HepG2 (cell line): Measurements from ENCODE around the gene CCDC116. TPM values are rescaled to one million over a fixed set of nuclear protein-coding genes. Genes with fewer than 3 reads are reported as not detected.

Experiments
- BCL3 ChIP-seq: sonication (generic); formaldehyde crosslinking; IDR thresholded peaks from 2 replicates; pipeline ENCODE4 v1.5.1; 2020; ENCODE audit warnings: mild to moderate bottlenecking, missing genetic modification reagents, moderate library complexity
- DR1 ChIP-seq: sonication (generic); formaldehyde crosslinking; IDR thresholded peaks from 2 replicates; pipeline ENCODE4 v1.8.0; 2021; ENCODE audit warnings: mild to moderate bottlenecking, missing genetic modification reagents, inconsistent platforms
- FOXO1 ChIP-seq: sonication (generic); formaldehyde crosslinking; IDR thresholded peaks from 2 replicates; pipeline ENCODE4 v1.4.0; 2020; ENCODE audit warnings: missing genetic modification reagents
- HMG20B ChIP-seq: conservative IDR thresholded peaks from 2 replicates; pipeline ENCODE4 v1.6.1; 2016; ENCODE audit warnings: missing genetic modification reagents, missing compliant biosample characterization
- JARID2 ChIP-seq: sonication (generic); formaldehyde crosslinking; IDR thresholded peaks from 2 replicates; pipeline ENCODE4 v1.8.1; 2023; ENCODE audit warnings: missing genetic modification reagents, inconsistent platforms; ENCODE audit not compliant: insufficient replicate concordance
- KLF6 ChIP-seq: IDR thresholded peaks from 2 replicates; pipeline ENCODE4 v1.8.0; 2016; ENCODE audit warnings: missing biosample characterization, missing genetic modification reagents
- MLLT10 ChIP-seq: sonication (generic); formaldehyde crosslinking; IDR thresholded peaks from 2 replicates; pipeline ENCODE4 v1.4.0; 2020; ENCODE audit warnings: missing genetic modification reagents
- NONO ChIP-seq, 2 experiments: fragments of 450-650 bp in 1 of 2; sonication (generic) in 1 of 2; formaldehyde crosslinking in 1 of 2; IDR thresholded peaks in 1 of 2; conservative IDR thresholded peaks in 1 of 2; 2 replicates each; pipeline versions ENCODE4 v1.6.1 to v1.8.0; 2017 to 2022; ENCODE audit warnings: mild to moderate bottlenecking in 1 of 2, missing genetic modification reagents in 1 of 2, moderate library complexity in 1 of 2
- XRCC5 ChIP-seq: fragments of 200-400 bp; formaldehyde crosslinking; optimal IDR thresholded peaks from 2 replicates; pipeline ENCODE3; 2017; ENCODE audit warnings: mild to moderate bottlenecking, low read length
- ZBTB14 ChIP-seq: sonication (generic); formaldehyde crosslinking; IDR thresholded peaks from 2 replicates; pipeline ENCODE4 v1.4.0; 2020; ENCODE audit warnings: missing genetic modification reagents
- ZFYVE20 ChIP-seq: sonication (generic); formaldehyde crosslinking; IDR thresholded peaks from 2 replicates; pipeline ENCODE4 v1.8.0; 2023; ENCODE audit warnings: low read depth, mild to moderate bottlenecking, moderate library complexity, missing genetic modification reagents, borderline replicate concordance
- ZNF577 ChIP-seq: sonication (generic); formaldehyde crosslinking; IDR thresholded peaks from 2 replicates; pipeline ENCODE4 v1.4.0; 2020; ENCODE audit warnings: mild to moderate bottlenecking, low read depth, missing genetic modification reagents, borderline replicate concordance
- ZNF609 ChIP-seq: sonication (generic); formaldehyde crosslinking; IDR thresholded peaks from 2 replicates; pipeline ENCODE4 v1.4.0; 2020; ENCODE audit warnings: mild to moderate bottlenecking, missing genetic modification reagents, borderline replicate concordance
- ZNF704 ChIP-seq: sonication (generic); formaldehyde crosslinking; IDR thresholded peaks from 2 replicates; pipeline ENCODE4 v1.8.1; 2023; ENCODE audit warnings: mild to moderate bottlenecking, inconsistent platforms, moderate library complexity, missing genetic modification reagents, borderline replicate concordance
- ZNF720 ChIP-seq: sonication (generic); formaldehyde crosslinking; IDR thresholded peaks from 2 replicates; pipeline ENCODE4 v1.4.0; 2020; ENCODE audit warnings: missing genetic modification reagents
- ZSCAN29 ChIP-seq: sonication (generic); formaldehyde crosslinking; conservative IDR thresholded peaks from 2 replicates; pipeline ENCODE4 v1.4.0; 2020; ENCODE audit warnings: mild to moderate bottlenecking, missing genetic modification reagents
- polyA plus RNA-seq, 8 experiments: library from polyadenylated mRNA; depleted of rRNA in 3 of 8; stranded (reverse) in 7 of 8; unstranded in 1 of 8; fragments of >200 nt; fragmentation: Illumina TruSeq in 4 of 8; extraction: Trizol in 4 of 8; gene quantifications; 2 replicates each; pipeline versions ENCODE4 v1.2.1 to v1.2.3, GENCODE V29; 2011 to 2016; ENCODE audit warnings: low read depth in 4 of 8, missing spikeins in 1 of 8, mixed read lengths in 1 of 8; ENCODE audit not compliant: insufficient read depth in 1 of 8
- total RNA-seq, 5 experiments: library from RNA; depleted of rRNA; stranded (reverse); fragments of >200 nt; fragmentation: Illumina TruSeq; extraction: Trizol; gene quantifications; 2 replicates each; pipeline ENCODE4 v1.2.3, GENCODE V29; 2016; ENCODE audit warnings: low read depth in 1 of 5
- TF ChIP-seq, protein P1 (sequence below): sonication (generic); formaldehyde crosslinking; IDR thresholded peaks from 2 replicates; pipeline ENCODE4 v1.4.0; 2020; ENCODE audit warnings: missing genetic modification reagents

Gene CCDC116
- total and polyA plus RNA-seq, 2 of the 13 experiments (the other 11 are each of a cell fraction or from before 2014, with no cell fraction given), result 0.15 to 0.33 TPM

GRCh38 chr22:21657360-21658032, 24.9 kb downstream of the CCDC116 start (continued):
- no peak for TF ChIP-seq ZNF720 (CRISPR knock-in tag)
- no peak for TF ChIP-seq JARID2
- TF ChIP-seq ZBTB14 (CRISPR knock-in tag), result peak; percentile 80
- TF ChIP-seq ZNF704 (CRISPR knock-in tag), result 0 out of 2 replicates have a peak, but pooled peaks have one; percentile 17
- 0 out of 2 replicates have a peak, but pooled peaks have one; percentile 47 for TF ChIP-seq KLF6
- no peak for TF ChIP-seq FOXO1 (CRISPR knock-in tag)
- TF ChIP-seq, protein P1, sequence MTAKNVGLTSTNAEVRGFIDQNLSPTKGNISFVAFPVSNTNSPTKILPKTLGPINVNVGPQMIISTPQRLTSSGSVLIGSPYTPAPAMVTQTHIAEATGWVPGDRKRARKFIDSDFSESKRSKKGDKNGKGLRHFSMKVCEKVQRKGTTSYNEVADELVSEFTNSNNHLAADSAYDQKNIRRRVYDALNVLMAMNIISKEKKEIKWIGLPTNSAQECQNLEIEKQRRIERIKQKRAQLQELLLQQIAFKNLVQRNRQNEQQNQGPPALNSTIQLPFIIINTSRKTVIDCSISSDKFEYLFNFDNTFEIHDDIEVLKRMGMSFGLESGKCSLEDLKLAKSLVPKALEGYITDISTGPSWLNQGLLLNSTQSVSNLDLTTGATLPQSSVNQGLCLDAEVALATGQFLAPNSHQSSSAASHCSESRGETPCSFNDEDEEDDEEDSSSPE (CRISPR knock-in tag), result peak; percentile 28; the same call in 1 of the 2 replicates
- TF ChIP-seq HMG20B (CRISPR knock-in tag), result no peak
- no peak for TF ChIP-seq ZNF577 (CRISPR knock-in tag)
- TF ChIP-seq MLLT10 (CRISPR knock-in tag), result no peak
- TF ChIP-seq DR1 (CRISPR knock-in tag), result no peak
- TF ChIP-seq BCL3 (CRISPR knock-in tag), result peak; percentile 84; the same call in 1 of the 2 replicates
- TF ChIP-seq ZSCAN29 (CRISPR knock-in tag), result no peak
- TF ChIP-seq ZFYVE20, result no peak
- no peak for TF ChIP-seq NONO (IDR thresholded peaks at IDR 0.05)
- TF ChIP-seq NONO (CRISPR knock-in tag; conservative IDR thresholded peaks at IDR 0.05), result peak; percentile 76
- peak; percentile 37; the same call in 1 of the 2 replicates for TF ChIP-seq ZNF609 (CRISPR knock-in tag)
- peak; percentile 46 for TF ChIP-seq XRCC5
